Stimulated activated CD4-positive, alpha-beta T cell treated with anti-CD3 and anti-CD28 coated beads, Interleukin-2, amount 100 ng/mL, for 48 hours (primary cell): Measurements from ENCODE around the gene CYP4F8.
"Not testable (repeated sequence)": the region's sequence is repeated elsewhere in the genome, so short reads cannot be mapped to it uniquely, and the experiment has no call there.

ENCODE experiments used
- DNase-seq, 2 donors: peaks; one replicate each; pipeline ENCODE4 v3.0.0-alpha.2; 2020

CYP4F8 gene

GRCh38 chr19:15644816-15645215, 29.8 kb downstream of the CYP4F8 start:
- DNase-seq: no peak

- DNase-seq: no peak
Observed at GRCh38 chr19:15649526-15649925, 34.5 kb downstream of the CYP4F8 start.

- not testable (repeated sequence) for DNase-seq
Observed at GRCh38 chr19:15650123-15650522, 35.1 kb downstream of the CYP4F8 start.

GRCh38 chr19:15651791-15652190, 36.8 kb downstream of the CYP4F8 start:
- DNase-seq: no peak

GRCh38 chr19:15652559-15653278, 37.7 kb downstream of the CYP4F8 start:
- DNase-seq: no peak

GRCh38 chr19:15656467-15656866, 41.4 kb downstream of the CYP4F8 start:
- DNase-seq: no peak

GRCh38 chr19:15663247-15663646, 48.2 kb downstream of the CYP4F8 start:
- no peak for DNase-seq

GRCh38 chr19:15666186-15666585, 51.2 kb downstream of the CYP4F8 start:
- no peak for DNase-seq

GRCh38 chr19:15666883-15667282, 51.9 kb downstream of the CYP4F8 start:
- no peak for DNase-seq

GRCh38 chr19:15669440-15669839, 54.4 kb downstream of the CYP4F8 start:
- DNase-seq: no peak

GRCh38 chr19:15669891-15670290, 54.9 kb downstream of the CYP4F8 start:
- DNase-seq: no peak

GRCh38 chr19:15671237-15671821, 56.3 kb downstream of the CYP4F8 start:
- no peak for DNase-seq

GRCh38 chr19:15671891-15672579, 57.0 kb downstream of the CYP4F8 start:
- no peak for DNase-seq

GRCh38 chr19:15672580-15673175, 57.7 kb downstream of the CYP4F8 start, which contains the start of gene CYP4F12:
Gene CYP4F12 (plus strand): TSS chr19:15673087. CDS start chr19:15673530, 443 bp downstream.
- DNase-seq: no peak

GRCh38 chr19:15673176-15673654, 58.2 kb downstream of the CYP4F8 start:
- no peak for DNase-seq

- DNase-seq: no peak
Observed at GRCh38 chr19:15675560-15675959, 60.5 kb downstream of the CYP4F8 start.

- no peak for DNase-seq
Observed at GRCh38 chr19:15679089-15679488, 64.1 kb downstream of the CYP4F8 start.

- DNase-seq: not testable (repeated sequence)
Observed at GRCh38 chr19:15679865-15680264, 64.8 kb downstream of the CYP4F8 start.
